GM21515 (cell line): ENCODE results near the gene PSMB4.
"Not testable (repeated sequence)": the region's sequence is repeated elsewhere in the genome, so short reads cannot be mapped to it uniquely, and the experiment has no call there.

Source experiments
- ATAC-seq: cut with Tn5 transposase; IDR thresholded peaks from one replicate; pipeline ENCODE4 v1.9.1; 2021; ENCODE audit not compliant: unreplicated experiment

PSMB4 gene

DNA sequence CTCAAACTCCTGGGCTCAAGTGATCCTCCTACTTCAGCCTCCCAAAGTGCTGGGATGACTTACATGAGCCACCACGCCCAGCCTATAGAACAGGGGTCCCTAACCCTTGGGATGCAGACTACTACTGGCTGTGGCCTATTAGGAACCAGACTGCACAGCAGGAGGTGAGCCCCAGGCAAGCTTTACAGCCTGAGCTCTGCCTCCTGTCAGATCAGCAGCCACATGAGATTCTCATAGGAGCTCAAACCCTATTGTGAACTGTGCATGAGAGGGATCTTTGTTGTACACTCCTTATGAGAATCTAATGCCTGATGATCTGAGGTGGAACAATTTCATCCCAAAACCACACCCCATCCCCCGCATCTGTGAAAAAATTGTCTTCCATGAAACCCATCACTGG lies 13.4 kb upstream of the PSMB4 start:
- ATAC-seq, result no peak

- not testable (repeated sequence) for ATAC-seq
Measured at GRCh38 chr1:151390221-151391078, 8.9 kb upstream of the PSMB4 start.

GRCh38 chr1:151391079-151391563 lies 8.3 kb upstream of the PSMB4 start:
- no peak for ATAC-seq

- no peak for ATAC-seq
Measured at GRCh38 chr1:151393583-151393982, 5.8 kb upstream of the PSMB4 start.

GRCh38 chr1:151396265-151396664 lies 3.1 kb upstream of the PSMB4 start:
- ATAC-seq, result not testable (repeated sequence)

DNA sequence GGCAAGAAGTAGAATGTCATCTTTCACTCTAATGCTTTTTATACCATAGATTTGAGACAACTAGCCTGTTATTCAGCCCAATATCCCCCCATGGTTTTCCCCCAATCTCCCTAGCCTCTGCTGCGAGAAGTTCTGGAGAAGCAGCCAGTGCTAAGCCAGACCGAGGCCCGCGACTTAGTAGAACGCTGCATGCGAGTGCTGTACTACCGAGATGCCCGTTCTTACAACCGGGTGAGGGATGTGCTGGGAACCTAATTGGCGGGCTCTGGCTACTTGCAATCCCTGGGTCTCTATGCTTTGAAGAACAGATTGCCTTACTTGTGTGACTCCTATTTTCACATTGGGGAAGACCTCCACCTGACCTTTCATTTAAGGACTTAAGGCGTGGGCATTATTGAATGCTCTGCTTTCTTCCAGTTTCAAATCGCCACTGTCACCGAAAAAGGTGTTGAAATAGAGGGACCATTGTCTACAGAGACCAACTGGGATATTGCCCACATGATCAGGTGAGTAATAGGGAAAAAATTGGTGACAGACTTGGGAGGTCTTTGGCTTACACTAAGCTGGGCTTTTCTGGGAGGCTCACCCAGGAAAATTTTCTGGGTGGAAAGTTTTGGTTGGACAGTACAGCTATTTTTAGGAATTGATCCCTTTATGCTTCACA lies 1.9 kb downstream of the PSMB4 start:
- no peak for ATAC-seq

DNA sequence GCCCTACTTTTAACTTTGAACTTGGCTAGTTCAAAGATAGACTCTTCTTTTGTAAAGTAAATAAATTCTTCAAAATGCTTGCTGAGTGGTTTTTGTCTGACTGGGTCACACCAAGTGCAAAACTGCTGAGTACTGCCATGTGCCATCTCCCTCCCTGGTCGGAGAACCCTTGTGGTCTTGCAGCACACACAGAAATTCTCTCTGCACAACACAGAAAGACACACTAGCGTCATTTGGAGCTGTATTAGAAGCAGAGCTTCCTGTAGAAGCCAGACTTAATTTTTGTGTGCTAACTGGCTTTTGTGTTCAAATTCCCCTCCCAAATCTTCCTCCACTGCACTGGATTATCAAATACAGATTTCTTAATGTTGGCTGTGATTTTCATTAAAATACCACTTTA lies 2.5 kb downstream of the PSMB4 start:
- no peak for ATAC-seq

DNA sequence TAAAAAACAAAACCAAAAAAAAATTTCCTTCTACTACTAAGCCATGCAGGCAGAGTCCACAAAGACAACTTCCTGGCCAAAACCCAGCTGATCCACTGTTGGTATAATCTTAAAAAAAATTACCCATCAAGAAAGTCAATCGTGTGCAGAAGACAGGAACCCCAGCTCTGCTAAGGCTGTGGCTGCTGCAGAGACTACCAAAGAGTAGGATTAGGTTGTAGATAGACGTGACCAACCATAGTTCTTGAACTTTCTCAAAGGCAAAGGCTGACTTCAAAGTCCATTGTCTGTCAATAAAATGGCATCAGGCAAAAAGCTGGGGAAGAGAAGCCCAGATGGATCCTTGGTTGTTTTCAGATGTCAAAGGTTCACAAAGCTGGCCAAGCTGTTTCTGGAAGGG lies 3.4 kb downstream of the PSMB4 start:
- no peak for ATAC-seq

DNA sequence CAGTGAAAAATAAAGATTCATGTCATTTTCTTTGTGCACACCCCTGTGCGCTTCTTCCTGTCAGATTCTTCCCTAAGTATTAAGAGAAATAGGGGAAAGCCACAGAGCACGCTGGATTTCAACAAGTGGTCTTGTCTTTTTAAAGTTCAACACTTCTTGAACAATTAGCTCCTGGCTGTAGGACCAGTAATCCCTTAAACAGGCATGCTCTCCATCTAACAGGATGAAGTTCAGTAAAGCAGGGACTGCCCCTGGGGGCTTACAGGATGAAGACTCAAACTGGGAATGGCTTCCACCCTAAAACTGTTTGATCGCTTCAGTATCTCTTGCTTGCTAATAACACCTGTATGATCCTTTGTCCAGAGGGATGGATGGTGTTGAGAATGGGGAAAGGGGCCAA lies 4.2 kb downstream of the PSMB4 start:
- ATAC-seq, result no peak

DNA sequence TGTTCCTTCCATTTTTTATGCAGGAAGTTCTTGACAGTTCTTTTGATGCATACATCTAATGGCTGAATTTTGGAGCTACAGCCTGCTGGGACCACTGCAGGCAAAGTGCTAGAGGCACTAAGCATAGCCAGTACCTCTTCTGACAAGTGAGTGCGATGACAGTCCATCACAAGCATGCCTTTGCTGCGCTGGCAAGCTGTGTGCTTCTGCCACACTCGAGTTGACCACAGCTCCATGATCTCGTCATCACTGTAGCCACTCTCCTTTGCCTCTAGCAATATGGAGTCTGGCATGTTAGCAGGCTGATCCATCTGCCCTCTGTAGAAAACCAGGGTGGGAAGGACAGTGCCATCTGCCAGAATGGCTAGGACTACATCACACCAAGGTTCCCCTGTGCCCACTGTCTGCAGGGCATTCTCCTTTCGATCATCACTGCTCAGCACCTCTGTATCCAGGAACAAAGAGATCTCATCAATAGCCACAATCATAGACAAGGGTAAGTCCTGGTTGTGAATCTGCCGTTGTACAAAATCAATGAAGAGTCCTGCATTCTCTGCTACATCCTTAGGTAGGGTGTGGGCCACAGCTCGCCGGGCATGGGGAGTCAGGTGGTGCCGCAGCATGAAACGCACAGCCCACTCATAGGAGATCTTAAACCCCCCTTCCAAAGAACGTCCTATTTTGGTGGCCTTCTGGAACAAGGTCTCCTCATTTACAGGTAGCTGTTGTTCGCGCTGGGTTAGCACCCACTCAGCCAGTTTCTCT lies 6.0 kb downstream of the PSMB4 start:
- ATAC-seq, result no peak

DNA sequence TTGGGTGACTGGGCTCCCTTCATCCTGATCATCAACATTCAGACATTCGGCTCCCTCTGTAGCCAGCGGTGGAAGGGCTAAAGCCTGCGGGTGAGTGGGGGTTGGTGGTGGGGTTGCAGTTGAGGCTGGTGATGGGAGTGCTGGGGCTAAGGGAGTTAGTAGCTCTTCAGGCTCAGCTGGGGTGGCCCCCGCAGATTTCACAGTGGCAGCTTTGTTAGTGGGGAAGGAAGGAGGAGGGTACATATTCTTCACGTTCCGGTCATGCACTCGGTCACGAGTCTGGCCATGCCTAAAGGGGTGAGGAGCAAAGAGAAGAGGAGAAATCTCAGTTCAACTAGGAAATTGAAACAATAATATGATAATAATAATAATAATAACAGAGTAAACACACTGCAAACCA lies 6.8 kb downstream of the PSMB4 start:
- ATAC-seq, result no peak

DNA sequence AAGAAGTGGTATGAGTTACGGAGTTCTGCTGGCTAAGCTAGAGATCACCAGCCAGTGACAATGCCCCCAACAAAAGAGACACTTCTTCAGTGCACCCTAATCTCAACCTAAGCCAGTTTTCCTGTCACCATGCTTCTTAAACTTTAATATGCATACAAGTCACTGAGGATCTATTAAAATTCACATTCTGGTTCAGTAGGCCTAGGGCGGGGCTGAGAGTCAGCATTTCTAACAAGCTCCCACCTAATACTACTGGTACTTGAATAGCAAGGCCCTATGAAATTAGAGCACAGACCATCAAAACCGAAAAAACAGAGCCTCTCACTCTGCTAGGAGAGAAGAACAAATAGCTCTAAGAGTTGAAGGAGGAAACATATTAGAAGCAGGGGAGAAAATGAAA lies 7.9 kb downstream of the PSMB4 start:
- ATAC-seq, result no peak

DNA sequence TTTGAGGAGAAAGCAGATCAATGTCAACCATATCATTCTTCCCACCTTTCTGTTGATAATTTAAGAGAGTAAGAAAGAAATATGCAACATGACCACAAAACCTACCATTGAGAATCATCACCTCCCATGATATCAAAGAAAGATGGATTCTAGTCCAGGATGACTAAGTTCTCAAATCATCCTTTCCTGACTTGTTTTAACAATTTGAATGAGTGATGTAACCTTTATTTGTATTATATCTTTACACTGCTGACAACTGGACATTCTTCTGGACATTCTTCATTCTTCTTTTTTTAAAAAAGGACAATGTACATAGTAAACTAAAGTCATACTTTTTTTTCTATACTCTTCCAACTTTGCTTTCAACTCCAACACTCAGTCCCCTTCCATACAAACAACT lies 9.5 kb downstream of the PSMB4 start:
- ATAC-seq, result no peak

DNA sequence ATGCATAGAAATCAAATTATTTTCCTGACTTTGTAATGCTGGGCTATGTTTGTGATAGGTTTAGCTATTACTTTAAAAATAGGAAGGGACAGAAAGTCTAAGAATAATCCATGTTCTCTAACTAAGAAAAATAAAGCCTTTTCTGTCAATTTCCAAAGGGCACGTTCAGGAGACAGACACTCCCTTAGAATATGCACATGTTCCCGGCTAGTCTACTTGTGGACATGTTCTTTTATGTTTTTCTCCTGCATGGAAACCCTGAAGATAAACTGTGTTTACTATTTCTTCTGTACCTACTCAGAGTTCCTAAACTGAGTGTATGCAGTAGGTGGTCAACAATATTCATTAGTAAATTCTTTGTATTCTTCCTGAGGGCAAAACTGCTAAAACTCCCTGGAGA lies 12.5 kb downstream of the PSMB4 start:
- no peak for ATAC-seq

DNA sequence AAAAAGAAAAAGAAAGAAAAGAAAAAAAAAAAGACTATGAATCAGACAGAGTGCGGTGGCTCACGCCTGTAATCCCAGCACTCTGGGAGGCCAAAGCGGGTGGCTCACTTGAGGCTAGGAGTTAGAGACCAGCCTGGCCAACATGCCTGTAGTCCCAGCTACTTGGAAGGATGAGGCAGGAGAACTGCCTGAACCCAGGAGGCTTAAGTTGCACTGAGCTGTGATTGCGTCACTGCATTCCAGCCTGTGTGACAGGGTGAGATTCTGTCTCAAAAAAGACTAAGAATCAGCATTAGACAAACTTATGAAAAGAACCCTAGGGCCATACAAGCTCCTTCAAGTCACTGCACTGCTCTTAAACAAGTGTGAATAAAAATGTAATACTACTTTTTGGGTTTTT lies 16.9 kb downstream of the PSMB4 start:
- no peak for ATAC-seq

- ATAC-seq, result no peak
Measured at GRCh38 chr1:151418081-151418480, 18.7 kb downstream of the PSMB4 start.

- ATAC-seq, result no peak
Measured at GRCh38 chr1:151419819-151420218, 20.4 kb downstream of the PSMB4 start.

DNA sequence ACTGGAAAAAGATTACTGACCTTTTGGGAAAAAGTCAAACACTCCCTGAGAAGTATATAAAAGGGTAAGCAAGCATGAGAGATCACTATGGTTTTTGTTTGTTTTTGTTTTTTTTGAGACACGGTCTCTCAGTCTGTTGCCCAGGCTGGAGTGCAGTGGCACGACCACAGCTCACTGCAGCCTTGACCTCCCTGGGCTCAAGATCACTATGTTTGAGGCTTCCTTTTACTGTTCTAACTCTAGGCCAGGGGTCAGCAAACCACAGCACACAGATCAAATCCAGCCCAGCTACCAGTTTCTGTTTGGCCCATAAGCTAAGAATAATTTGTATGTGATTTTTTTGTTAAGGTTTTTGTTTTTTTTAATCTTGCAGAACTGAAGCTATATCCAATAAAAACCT lies 25.7 kb downstream of the PSMB4 start:
- no peak for ATAC-seq

GRCh38 chr1:151428068-151428467 lies 28.7 kb downstream of the PSMB4 start:
- ATAC-seq, result no peak

GRCh38 chr1:151433827-151434226 lies 34.5 kb downstream of the PSMB4 start:
- not testable (repeated sequence) for ATAC-seq

DNA sequence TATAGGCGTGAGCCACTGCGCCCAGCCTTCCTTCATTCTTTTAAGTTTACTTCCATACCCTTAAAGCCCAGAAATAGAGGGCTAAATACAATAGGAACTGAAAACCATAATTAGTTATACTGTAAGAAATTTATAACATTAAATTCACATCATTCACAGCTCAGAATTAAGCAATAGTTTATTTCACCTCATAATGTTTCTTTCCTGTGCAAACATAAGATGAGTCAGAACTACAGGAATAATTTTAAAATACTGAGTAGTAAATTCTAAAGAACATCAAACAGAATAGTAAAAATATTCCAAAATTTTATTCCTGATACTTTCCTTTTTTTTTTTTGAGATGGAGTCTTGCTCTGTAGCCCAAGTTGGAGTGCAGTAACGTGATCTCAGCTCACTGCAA lies 35.8 kb downstream of the PSMB4 start:
- ATAC-seq, result no peak

DNA sequence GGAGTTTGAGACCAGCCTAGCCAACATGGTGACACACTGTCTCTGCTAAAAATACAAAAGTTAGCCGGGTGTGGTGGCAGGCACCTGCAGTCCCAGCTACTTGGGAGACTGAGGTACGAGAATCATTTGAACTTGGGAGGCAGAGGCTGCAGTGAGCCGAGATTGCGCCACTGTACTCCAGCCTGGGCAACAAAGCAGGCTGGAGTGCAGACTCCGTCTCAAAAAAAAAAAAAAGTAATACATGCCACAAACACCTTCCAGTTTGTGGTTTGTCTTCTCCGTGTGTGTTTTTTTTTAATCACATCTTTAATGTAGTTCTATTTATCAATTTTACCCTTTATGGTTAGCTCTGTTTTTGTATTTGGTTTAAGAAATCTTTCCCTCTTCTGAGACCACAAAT lies 37.6 kb downstream of the PSMB4 start:
- no peak for ATAC-seq
